Vagina (tissue), 2 donors: ENCODE data around the gene TMTC2. TPM values are rescaled to one million over a fixed set of nuclear protein-coding genes. Genes with fewer than 3 reads are reported as not detected.

Experiments
- DNase-seq, 2 donors: peaks; one replicate each; pipeline ENCODE4 v3.0.0-alpha.2; 2017; ENCODE audit errors: extremely low spot score in 2 of 2
- H3K27ac ChIP-seq: fragments of 200-600 bp; sonication (generic); one replicate; pipeline ENCODE4 v1.5.1; 2019
- H3K27me3 ChIP-seq: fragments of 200-600 bp; sonication (generic); one replicate; pipeline ENCODE4 v1.5.1; 2019
- H3K36me3 ChIP-seq, 2 donors: fragments of 200-600 bp; sonication (generic); one replicate each; pipeline ENCODE4 v1.5.1; 2017 to 2019
- H3K4me1 ChIP-seq: fragments of 200-600 bp; sonication (generic); one replicate; pipeline ENCODE4 v1.5.1; 2019
- H3K4me3 ChIP-seq, 2 donors: fragments of 200-600 bp; sonication (generic); 1 replicate in 1 of 2; 2 replicates in 1 of 2; pipeline ENCODE4 v1.5.1; 2016 to 2019
- H3K9me3 ChIP-seq: fragments of 200-600 bp; sonication (generic); one replicate; pipeline ENCODE4 v1.5.1; 2019
- POLR2A ChIP-seq, 2 donors: fragments of 450-650 bp; IDR thresholded peaks; one replicate each; pipeline ENCODE4 v1.6.1; 2017; ENCODE audit warnings: antibody characterized with exemption in 2 of 2, mild to moderate bottlenecking in 2 of 2, moderate library complexity in 2 of 2
- POLR2AphosphoS5 ChIP-seq, 2 donors: sonication (generic); formaldehyde crosslinking; IDR thresholded peaks; one replicate each; pipeline ENCODE4 v1.9.0; 2017; ENCODE audit warnings: antibody characterized with exemption in 2 of 2, mild to moderate bottlenecking in 2 of 2, low read depth in 1 of 2; ENCODE audit not compliant: insufficient read depth in 1 of 2
- intact Hi-C: fragments of 100-400 bp; cut with DNase I; formaldehyde crosslinking; loops from one replicate; pipeline ENCODE4 v1.15.1; 2023
- total RNA-seq: library from RNA; depleted of rRNA; stranded (reverse); fragments of >200 nt; gene quantifications from one replicate; pipeline ENCODE4 v1.2.3, GENCODE V29; 2016
- TF ChIP-seq, protein P1 (sequence below), 3 experiments: fragments of 450-650 bp in 2 of 3; fragments of 200-600 bp in 1 of 3; sonication (generic) in 1 of 3; IDR thresholded peaks; one replicate each; pipeline ENCODE4 v1.5.1; 2017 to 2019; ENCODE audit warnings: antibody characterized with exemption in 3 of 3, mild to moderate bottlenecking in 2 of 3, moderate library complexity in 2 of 3

The TMTC2 gene
- total RNA-seq, 1 donor from 2014 or later: 15.5 TPM

- intact Hi-C loops: no loop called here
- Histone ChIP-seq H3K27me3 (no peaks in the 10 kb centered on the region), H3K9me3 (no peaks in the 10 kb centered on the region), H3K4me1 (peaks cover 12% of the 10 kb centered on the region), H3K4me3 (no peak overlapping the region), H3K36me3 (no peaks in the 10 kb centered on the region), H3K27ac (no peak overlapping the region)
- TF ChIP-seq, protein P1, sequence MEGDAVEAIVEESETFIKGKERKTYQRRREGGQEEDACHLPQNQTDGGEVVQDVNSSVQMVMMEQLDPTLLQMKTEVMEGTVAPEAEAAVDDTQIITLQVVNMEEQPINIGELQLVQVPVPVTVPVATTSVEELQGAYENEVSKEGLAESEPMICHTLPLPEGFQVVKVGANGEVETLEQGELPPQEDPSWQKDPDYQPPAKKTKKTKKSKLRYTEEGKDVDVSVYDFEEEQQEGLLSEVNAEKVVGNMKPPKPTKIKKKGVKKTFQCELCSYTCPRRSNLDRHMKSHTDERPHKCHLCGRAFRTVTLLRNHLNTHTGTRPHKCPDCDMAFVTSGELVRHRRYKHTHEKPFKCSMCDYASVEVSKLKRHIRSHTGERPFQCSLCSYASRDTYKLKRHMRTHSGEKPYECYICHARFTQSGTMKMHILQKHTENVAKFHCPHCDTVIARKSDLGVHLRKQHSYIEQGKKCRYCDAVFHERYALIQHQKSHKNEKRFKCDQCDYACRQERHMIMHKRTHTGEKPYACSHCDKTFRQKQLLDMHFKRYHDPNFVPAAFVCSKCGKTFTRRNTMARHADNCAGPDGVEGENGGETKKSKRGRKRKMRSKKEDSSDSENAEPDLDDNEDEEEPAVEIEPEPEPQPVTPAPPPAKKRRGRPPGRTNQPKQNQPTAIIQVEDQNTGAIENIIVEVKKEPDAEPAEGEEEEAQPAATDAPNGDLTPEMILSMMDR (IDR thresholded peaks at IDR 0.05): no peak
- TF ChIP-seq POLR2AphosphoS5 (IDR thresholded peaks at IDR 0.05; ENCODE audit: insufficient read depth in 1 of 2, low read depth in 1 of 2) (no peak), POLR2A (IDR thresholded peaks at IDR 0.05) (no peak)
- no peak for DNase-seq
Observed at GRCh38 chr12:82876075-82876474, 189.4 kb downstream of the TMTC2 start.

DNA sequence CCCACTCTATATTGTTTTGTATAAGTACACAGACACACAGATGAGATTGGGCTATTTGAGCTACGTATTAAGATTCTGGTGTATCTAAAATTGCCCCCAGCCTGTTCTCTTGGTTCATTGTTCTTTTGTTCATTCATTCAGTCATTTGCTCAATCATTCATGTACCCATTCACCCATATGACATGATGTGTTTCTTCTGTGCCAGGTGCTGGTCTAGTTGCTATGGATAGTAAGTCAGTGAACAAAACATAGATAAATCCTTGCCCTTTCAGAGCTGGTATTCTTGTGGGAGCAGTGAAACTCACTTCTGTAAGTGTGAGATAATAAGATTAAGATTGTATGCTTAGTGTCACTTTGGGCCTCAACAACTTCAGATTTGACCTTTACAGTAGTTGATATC is 191.3 kb downstream of the TMTC2 start:
- H3K27ac ChIP-seq: no peak overlapping the region
- intact Hi-C loops: no loop called here
- no peaks in the 10 kb centered on the region for H3K27me3 ChIP-seq
- no peaks in the 10 kb centered on the region for H3K9me3 ChIP-seq
- TF ChIP-seq, protein P1 (IDR thresholded peaks at IDR 0.05): no peak
- TF ChIP-seq POLR2AphosphoS5 (IDR thresholded peaks at IDR 0.05; ENCODE audit: insufficient read depth in 1 of 2, low read depth in 1 of 2): no peak
- TF ChIP-seq POLR2A (IDR thresholded peaks at IDR 0.05): no peak
- no peak for DNase-seq
- no peak overlapping the region for H3K4me3 ChIP-seq
- H3K36me3 ChIP-seq: no peaks in the 10 kb centered on the region
- H3K4me1 ChIP-seq: peaks cover 12% of the 10 kb centered on the region

DNA sequence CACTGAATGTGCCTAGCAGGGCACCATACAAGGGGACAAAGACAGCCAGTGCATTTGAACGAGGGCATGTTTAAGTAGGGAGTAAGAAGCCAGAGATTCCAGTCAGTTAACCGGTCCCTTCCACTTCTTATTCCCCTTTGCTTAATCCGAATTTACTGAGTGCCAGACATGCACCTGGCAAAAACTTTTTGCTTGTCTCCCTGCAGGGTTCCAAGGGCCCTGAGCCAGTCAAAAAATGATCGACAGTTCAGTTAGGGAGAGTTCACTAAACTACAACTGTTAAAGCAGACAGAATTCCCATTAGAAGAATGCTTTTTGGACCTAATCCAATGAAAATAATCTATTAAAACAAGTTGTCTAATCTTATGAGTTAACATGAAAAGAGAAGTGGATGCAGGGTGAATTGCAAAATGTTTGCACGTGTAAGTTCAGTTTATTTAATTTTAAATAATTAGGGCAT is 193.8 kb downstream of the TMTC2 start:
- H3K4me1 ChIP-seq: peaks cover 12% of the 10 kb centered on the region
- H3K36me3 ChIP-seq: no peaks in the 10 kb centered on the region
- no peak for TF ChIP-seq POLR2A (IDR thresholded peaks at IDR 0.05)
- TF ChIP-seq, protein P1 (IDR thresholded peaks at IDR 0.05): no peak
- no peak for TF ChIP-seq POLR2AphosphoS5 (IDR thresholded peaks at IDR 0.05; ENCODE audit: insufficient read depth in 1 of 2, low read depth in 1 of 2)
- intact Hi-C loops: no loop called here
- H3K27me3 ChIP-seq: no peaks in the 10 kb centered on the region
- DNase-seq: no peak
- H3K27ac ChIP-seq: no peak overlapping the region
- no peaks in the 10 kb centered on the region for H3K9me3 ChIP-seq
- H3K4me3 ChIP-seq: no peak overlapping the region

GRCh38 chr12:82883394-82884355 is 197.0 kb downstream of the TMTC2 start:
- Histone ChIP-seq H3K27ac (no peak overlapping the region), H3K4me1 (peaks cover 12% of the 10 kb centered on the region), H3K36me3 (no peaks in the 10 kb centered on the region), H3K27me3 (no peaks in the 10 kb centered on the region), H3K4me3 (no peak overlapping the region), H3K9me3 (no peaks in the 10 kb centered on the region)
- DNase-seq: no peak
- intact Hi-C loops: no loop called here
- TF ChIP-seq, protein P1 (IDR thresholded peaks at IDR 0.05): no peak
- TF ChIP-seq POLR2A (IDR thresholded peaks at IDR 0.05) (no peak), POLR2AphosphoS5 (IDR thresholded peaks at IDR 0.05; ENCODE audit: insufficient read depth in 1 of 2, low read depth in 1 of 2) (no peak)
